Liver (tissue), 9 donors: ENCODE results near the gene RELN. TPM values are rescaled to one million over a fixed set of nuclear protein-coding genes. Genes with fewer than 3 reads are reported as not detected.
"Not testable (repeated sequence)": the region's sequence is repeated elsewhere in the genome, so short reads cannot be mapped to it uniquely, and the experiment has no call there.

Source experiments
- DNase-seq: peaks from one replicate; pipeline ENCODE4 v3.0.0-alpha.2; 2017; ENCODE audit warnings: low spot score
- H3K27ac ChIP-seq, 2 donors: one replicate each; pipeline ENCODE4 v1.7.0; 2013; ENCODE audit warnings: inconsistent platforms in 2 of 2, low read length in 2 of 2, control low read depth in 1 of 2, low read depth in 1 of 2, mild to moderate bottlenecking in 1 of 2
- H3K27me3 ChIP-seq, 4 donors: one replicate each; pipeline versions ENCODE4 v1.6.1 to v1.7.0; 2013; ENCODE audit warnings: low read length in 3 of 4, inconsistent platforms in 1 of 4, mild to moderate bottlenecking in 1 of 4, moderate library complexity in 1 of 4; ENCODE audit not compliant: control insufficient read depth in 4 of 4, insufficient read depth in 4 of 4
- H3K36me3 ChIP-seq, 4 donors: one replicate each; pipeline versions ENCODE4 v1.6.1 to v1.7.0; 2013; ENCODE audit warnings: low read length in 3 of 4, mild to moderate bottlenecking in 3 of 4, low read depth in 1 of 4, moderate library complexity in 1 of 4; ENCODE audit not compliant: control insufficient read depth in 4 of 4, insufficient read depth in 3 of 4
- H3K4me1 ChIP-seq, 4 donors: one replicate each; pipeline versions ENCODE4 v1.6.1 to v1.7.0; 2013; ENCODE audit warnings: low read length in 3 of 4, mild to moderate bottlenecking in 3 of 4, moderate library complexity in 1 of 4; ENCODE audit not compliant: control insufficient read depth in 4 of 4, insufficient read depth in 4 of 4
- H3K4me3 ChIP-seq, 3 donors: one replicate each; pipeline versions ENCODE4 v1.6.1 to v1.7.0; 2013; ENCODE audit warnings: low read length in 3 of 3, control low read depth in 1 of 3, low read depth in 1 of 3, mild to moderate bottlenecking in 1 of 3
- H3K9ac ChIP-seq, 2 donors: one replicate each; pipeline ENCODE4 v1.7.0; 2013; ENCODE audit warnings: low read length in 2 of 2, mild to moderate bottlenecking in 2 of 2, moderate library complexity in 2 of 2, control low read depth in 1 of 2, low read depth in 1 of 2
- H3K9me3 ChIP-seq, 4 donors: one replicate each; pipeline versions ENCODE4 v1.6.1 to v1.7.0; 2013; ENCODE audit warnings: low read length in 3 of 4; ENCODE audit not compliant: control insufficient read depth in 4 of 4
- ATF3 ChIP-seq: IDR thresholded peaks from 2 replicates; pipeline ENCODE4 v1.6.1; 2016; ENCODE audit warnings: antibody characterized with exemption
- CTCF ChIP-seq: fragments of 150-350 bp; IDR thresholded peaks from 2 replicates; pipeline ENCODE4 v1.5.1; 2017; ENCODE audit warnings: improper control_type of control experiment, low read depth, low read length; ENCODE audit not compliant: missing input control
- EGR1 ChIP-seq, 2 donors: IDR thresholded peaks; 2 replicates each; pipeline ENCODE4 v1.6.1; 2016 to 2018; ENCODE audit warnings: antibody characterized with exemption in 2 of 2, low read depth in 2 of 2
- FOXA1 ChIP-seq: IDR thresholded peaks from 2 replicates; pipeline ENCODE4 v1.6.1; 2016; ENCODE audit warnings: antibody characterized with exemption
- FOXA2 ChIP-seq: IDR thresholded peaks from 2 replicates; pipeline ENCODE4 v1.6.1; 2016; ENCODE audit warnings: antibody characterized with exemption
- HNF4A ChIP-seq, 2 donors: conservative IDR thresholded peaks; 2 replicates each; pipeline ENCODE4 v1.6.1; 2016; ENCODE audit warnings: antibody characterized with exemption in 2 of 2, mild to moderate bottlenecking in 2 of 2
- HNF4G ChIP-seq: IDR thresholded peaks from 2 replicates; pipeline ENCODE4 v1.6.1; 2016; ENCODE audit warnings: antibody characterized with exemption
- JUND ChIP-seq, 2 donors: IDR thresholded peaks; 2 replicates each; pipeline ENCODE4 v1.6.1; 2016; ENCODE audit warnings: antibody characterized with exemption in 2 of 2
- MAX ChIP-seq: IDR thresholded peaks from 2 replicates; pipeline ENCODE4 v1.6.1; 2016; ENCODE audit warnings: antibody characterized with exemption
- NR2F2 ChIP-seq: IDR thresholded peaks from 2 replicates; pipeline ENCODE4 v1.6.1; 2016; ENCODE audit warnings: antibody characterized with exemption
- RAD21 ChIP-seq, 2 donors: IDR thresholded peaks; 2 replicates each; pipeline ENCODE4 v1.6.1; 2016; ENCODE audit warnings: antibody characterized with exemption in 2 of 2, mild to moderate bottlenecking in 2 of 2
- RXRA ChIP-seq, 2 donors: IDR thresholded peaks; 2 replicates each; pipeline ENCODE4 v1.6.1; 2017 to 2018; ENCODE audit warnings: antibody characterized with exemption in 2 of 2, mild to moderate bottlenecking in 1 of 2
- SP1 ChIP-seq: IDR thresholded peaks from 2 replicates; pipeline ENCODE4 v1.6.1; 2018; ENCODE audit warnings: antibody characterized with exemption, mild to moderate bottlenecking
- TAF1 ChIP-seq: conservative IDR thresholded peaks from 2 replicates; pipeline ENCODE4 v1.6.1; 2016; ENCODE audit warnings: antibody characterized with exemption, mild to moderate bottlenecking
- WGBS: extraction: QIAGEN DNeasy Blood & Tissue Kit; methylation state at CpG from one replicate; pipeline ENCODE4 v1.1.7; 2013; 5-methylcytosine and 5-hydroxymethylcytosine counted together
- polyA plus RNA-seq, 2 donors: library from polyadenylated mRNA; stranded (reverse) in 1 of 2; unstranded in 1 of 2; fragments of 200-250 nt in 1 of 2; fragments of >200 nt in 1 of 2; fragmentation: Nextera tagmentation in 1 of 2; extraction: Ambion mirVana in 1 of 2; gene quantifications; one replicate each; pipeline versions ENCODE4 v1.2.1 to v1.2.3, GENCODE V29; 2013 to 2015
- total RNA-seq, 2 donors: library from RNA; depleted of rRNA; stranded (reverse); fragments of >200 nt; gene quantifications; one replicate each; pipeline ENCODE4 v1.2.3, GENCODE V29; 2014
- TF ChIP-seq, protein P1 (sequence below): IDR thresholded peaks from 2 replicates; pipeline ENCODE4 v1.6.1; 2016; ENCODE audit warnings: antibody characterized with exemption
- donor health status: healthy.
- donor health status: healthy.
- donor health status: healthy.
- donor health status: healthy.
- donor health status: healthy.

RELN gene
- total and polyA plus RNA-seq, 4 donors, result 10.0 to 69.8 (median 28.4) TPM

DNA sequence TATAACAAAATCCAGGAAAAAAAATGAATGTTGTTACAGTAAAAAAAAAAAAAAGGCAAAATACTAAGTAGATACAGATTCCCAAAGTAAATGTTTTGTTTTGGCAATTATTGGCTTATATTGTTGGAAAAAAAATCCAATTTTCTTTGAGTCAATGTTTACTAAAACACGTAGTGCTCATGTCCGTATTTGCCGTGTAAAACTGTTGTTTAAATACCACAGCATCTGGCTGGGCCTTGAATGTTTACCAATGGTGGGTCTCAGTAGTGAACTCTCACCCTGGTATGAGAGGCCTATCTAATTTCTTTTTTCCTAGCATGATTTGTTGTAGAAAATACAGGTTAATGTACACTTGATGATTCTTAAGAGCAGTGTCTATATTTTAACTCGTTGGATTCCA, 502.0 kb downstream of the RELN start:
- Histone ChIP-seq H3K4me3 (no peak overlapping the region), H3K36me3 (no peaks in the 10 kb centered on the region), H3K27me3 (peaks cover 0 to 2% (median 0%) of the 10 kb centered on the region in 4 donors), H3K9me3 (no peaks in the 10 kb centered on the region), H3K27ac (no peak overlapping the region), H3K4me1 (no peaks in the 10 kb centered on the region), H3K9ac (no peak overlapping the region)
- WGBS, result 50% methylated on average over 4 of the region's 4 CpGs
- TF ChIP-seq NR2F2 (no peak), EGR1 (IDR thresholded peaks at IDR 0.05; ENCODE audit: low read depth in 2 of 2) (no peak), CTCF (no peak), SP1 (no peak)
- no peak for DNase-seq

DNA sequence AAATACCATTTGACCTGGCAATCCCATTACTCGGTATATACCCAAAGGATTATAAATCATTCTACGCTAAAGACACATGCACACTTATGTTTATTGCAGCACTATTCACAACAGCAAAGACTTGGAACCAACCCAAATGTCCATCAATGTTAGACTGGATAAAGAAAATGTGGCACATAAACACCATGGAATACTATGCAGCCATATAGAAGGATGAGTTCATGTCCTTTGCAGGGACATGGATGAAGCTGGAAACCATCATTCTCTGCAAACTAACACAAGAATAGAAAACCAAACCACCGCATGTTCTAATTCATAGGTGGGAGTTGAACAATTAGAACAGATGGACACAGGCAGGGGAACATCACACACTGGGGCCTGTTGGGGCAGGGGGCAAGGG, 502.6 kb downstream of the RELN start:
- not testable (repeated sequence) for H3K27me3 ChIP-seq, H3K4me1 ChIP-seq, H3K9ac ChIP-seq, H3K4me3 ChIP-seq, H3K9me3 ChIP-seq, H3K27ac ChIP-seq, DNase-seq, H3K36me3 ChIP-seq
- 77% methylated on average over 3 of the region's 3 CpGs for WGBS

GRCh38 chr7:103480771-103481170, 508.7 kb downstream of the RELN start:
- WGBS, result 81% methylated on average over 2 of the region's 2 CpGs

More at GRCh38 chr7:103480771-103481170, 508.7 kb downstream of the RELN start:
- DNase-seq, result no peak
- Histone ChIP-seq H3K27me3 (peaks cover 0 to 2% (median 0%) of the 10 kb centered on the region in 4 donors), H3K4me3 (no peak overlapping the region), H3K27ac (no peak overlapping the region), H3K36me3 (no peaks in the 10 kb centered on the region), H3K4me1 (no peaks in the 10 kb centered on the region), H3K9me3 (no peaks in the 10 kb centered on the region), H3K9ac (no peak overlapping the region)
- TF ChIP-seq RAD21 (IDR thresholded peaks at IDR 0.05), result no peak
- TF ChIP-seq MAX, result no peak
- TF ChIP-seq JUND (IDR thresholded peaks at IDR 0.05), result no peak
- no peak for TF ChIP-seq HNF4A (conservative IDR thresholded peaks at IDR 0.05)
- TF ChIP-seq FOXA1, result no peak
- no peak for TF ChIP-seq HNF4G
- TF ChIP-seq FOXA2, result no peak
- no peak for TF ChIP-seq TAF1
- TF ChIP-seq, protein P1, sequence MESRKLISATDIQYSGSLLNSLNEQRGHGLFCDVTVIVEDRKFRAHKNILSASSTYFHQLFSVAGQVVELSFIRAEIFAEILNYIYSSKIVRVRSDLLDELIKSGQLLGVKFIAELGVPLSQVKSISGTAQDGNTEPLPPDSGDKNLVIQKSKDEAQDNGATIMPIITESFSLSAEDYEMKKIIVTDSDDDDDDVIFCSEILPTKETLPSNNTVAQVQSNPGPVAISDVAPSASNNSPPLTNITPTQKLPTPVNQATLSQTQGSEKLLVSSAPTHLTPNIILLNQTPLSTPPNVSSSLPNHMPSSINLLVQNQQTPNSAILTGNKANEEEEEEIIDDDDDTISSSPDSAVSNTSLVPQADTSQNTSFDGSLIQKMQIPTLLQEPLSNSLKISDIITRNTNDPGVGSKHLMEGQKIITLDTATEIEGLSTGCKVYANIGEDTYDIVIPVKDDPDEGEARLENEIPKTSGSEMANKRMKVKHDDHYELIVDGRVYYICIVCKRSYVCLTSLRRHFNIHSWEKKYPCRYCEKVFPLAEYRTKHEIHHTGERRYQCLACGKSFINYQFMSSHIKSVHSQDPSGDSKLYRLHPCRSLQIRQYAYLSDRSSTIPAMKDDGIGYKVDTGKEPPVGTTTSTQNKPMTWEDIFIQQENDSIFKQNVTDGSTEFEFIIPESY, result no peak
- TF ChIP-seq ATF3, result no peak
- no peak for TF ChIP-seq EGR1 (IDR thresholded peaks at IDR 0.05; ENCODE audit: low read depth in 2 of 2)
- no peak for TF ChIP-seq RXRA (IDR thresholded peaks at IDR 0.05)
